ENCODE results near the gene ST3GAL3.
"Not testable (repeated sequence)": the region's sequence is repeated elsewhere in the genome, so short reads cannot be mapped to it uniquely, and the experiment has no call there.

ST3GAL3 gene

DNA sequence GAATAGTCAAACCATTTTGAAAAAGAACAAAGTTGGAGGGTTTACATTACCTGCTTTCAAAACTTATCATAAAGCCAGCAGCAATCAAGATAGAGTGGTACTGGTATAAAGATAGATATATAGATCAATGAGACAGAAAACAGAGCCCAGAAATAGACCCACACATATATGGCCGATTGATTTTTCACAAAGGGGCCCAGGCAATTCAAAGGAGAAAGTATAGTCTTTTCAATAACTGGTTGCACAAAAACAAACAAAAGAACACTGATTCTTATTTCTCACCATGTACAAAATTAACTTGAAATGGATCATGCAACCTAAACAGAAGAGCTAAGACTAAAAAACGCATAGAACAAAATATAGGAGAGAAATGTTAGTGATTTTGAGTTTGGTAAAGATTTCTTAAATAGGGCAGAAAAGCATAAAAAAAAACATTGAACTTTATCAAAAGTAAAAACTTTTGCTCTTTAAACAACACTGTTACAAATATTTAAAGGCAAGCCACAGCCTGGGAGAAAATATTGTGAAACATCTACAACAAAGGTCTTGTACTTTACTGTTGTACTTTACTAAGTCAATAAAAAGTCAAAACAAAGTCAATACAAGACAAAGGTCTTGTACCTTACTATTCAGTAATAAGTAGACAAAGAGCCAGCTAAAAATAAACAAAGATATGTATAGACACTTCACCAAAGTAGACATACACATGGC, 50.2 kb downstream of the ST3GAL3 start:
- DNase-seq (ENCODE audit: low read depth in 2 of 2) = no peak

DNA sequence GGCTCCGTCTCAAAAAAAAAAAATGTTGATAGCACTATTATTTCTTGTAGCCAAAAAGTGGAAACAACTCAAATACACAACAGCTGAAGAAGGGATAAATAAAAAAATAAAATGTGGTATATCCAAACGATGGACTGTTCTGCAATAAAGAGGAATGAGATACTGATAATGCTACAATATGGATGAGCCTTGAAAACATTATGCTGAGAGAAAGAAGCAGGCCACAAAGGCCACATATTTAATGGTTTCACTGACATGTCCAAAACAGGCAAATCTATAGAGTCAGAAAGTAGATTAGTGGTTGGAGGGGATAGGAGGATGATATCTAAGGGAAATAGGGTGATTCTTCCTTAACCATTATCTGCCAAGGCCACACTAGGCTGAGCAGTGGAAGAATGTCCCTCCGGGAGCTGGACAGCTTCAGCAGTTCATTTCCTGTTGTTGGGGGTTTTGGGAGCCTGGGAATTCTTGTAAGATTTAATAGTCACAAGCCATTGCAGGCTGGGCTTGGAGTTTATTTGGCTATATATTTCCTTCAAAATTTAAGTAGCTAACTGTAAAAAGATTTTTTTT, 53.5 kb downstream of the ST3GAL3 start:
- DNase-seq (ENCODE audit: low read depth in 2 of 2) = no peak

- peak; percentile 74 to 75 for DNase-seq (ENCODE audit: low read depth in 2 of 2)
Measured at GRCh38 chr1:43763497-43763973, 56.2 kb downstream of the ST3GAL3 start.

DNA sequence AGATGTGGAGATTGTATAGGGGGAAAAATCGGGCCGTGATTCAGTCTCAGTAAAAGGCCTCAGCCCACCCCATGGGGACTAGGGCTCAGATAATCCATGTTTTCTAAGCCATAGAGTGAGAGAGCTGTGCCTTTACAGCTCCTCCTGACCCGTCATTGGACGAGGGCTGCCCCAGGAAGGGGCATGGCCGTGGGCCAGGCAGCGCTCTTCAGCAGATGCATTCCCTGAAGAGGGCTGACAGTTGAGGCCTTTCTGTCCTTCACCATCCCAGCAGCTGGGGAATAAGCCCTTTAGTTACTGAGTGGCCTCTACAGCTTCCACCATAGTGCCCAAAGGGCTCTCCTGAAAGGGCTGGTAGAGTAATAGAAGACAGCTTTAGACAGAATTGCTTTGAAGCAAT, 57.2 kb downstream of the ST3GAL3 start:
- DNase-seq (ENCODE audit: low read depth in 2 of 2) = no peak

DNA sequence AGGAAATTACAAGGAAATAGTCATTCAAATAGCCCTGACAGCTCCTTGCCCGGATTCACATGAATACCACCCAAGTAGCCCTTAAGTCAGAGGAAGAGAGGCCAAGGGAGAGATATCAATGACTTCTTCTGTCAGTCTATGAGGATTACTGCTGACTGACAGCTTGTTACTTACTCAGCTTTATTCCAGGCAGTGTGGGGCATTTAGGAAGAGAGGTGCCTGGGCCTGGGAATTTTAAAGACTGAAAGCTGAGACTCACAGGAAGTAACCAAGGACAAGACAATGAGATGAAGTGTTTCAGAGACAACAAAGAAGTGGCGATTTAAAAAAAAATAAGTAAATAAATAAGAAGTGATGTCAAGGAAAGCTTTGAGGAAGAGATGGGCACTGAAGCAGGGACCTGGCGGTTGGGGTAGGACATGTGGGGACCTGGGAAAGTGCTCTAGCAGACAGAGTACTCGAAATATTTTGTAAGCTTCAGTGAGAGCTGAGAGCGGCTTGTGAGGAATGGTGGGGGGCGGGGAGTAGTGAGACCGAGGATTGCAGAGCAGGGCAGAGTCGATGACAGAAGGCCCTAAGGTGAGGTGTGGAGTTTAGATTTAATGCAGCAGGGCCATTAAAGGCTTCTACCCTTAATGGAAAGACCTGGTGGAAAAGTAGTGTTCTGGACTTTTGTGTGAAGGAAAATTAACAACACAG, 58.9 kb downstream of the ST3GAL3 start:
- DNase-seq (ENCODE audit: low read depth in 2 of 2) = no peak

- peak in 1 of 2 experiments; percentile 8 for DNase-seq (ENCODE audit: low read depth in 2 of 2)
Measured at GRCh38 chr1:43766818-43767525, 59.6 kb downstream of the ST3GAL3 start.

GRCh38 chr1:43768168-43768567, 60.8 kb downstream of the ST3GAL3 start:
- DNase-seq (ENCODE audit: low read depth in 2 of 2) = no peak

- DNase-seq (ENCODE audit: low read depth in 2 of 2) = no peak
Measured at GRCh38 chr1:43769350-43769908, 62.1 kb downstream of the ST3GAL3 start.

DNA sequence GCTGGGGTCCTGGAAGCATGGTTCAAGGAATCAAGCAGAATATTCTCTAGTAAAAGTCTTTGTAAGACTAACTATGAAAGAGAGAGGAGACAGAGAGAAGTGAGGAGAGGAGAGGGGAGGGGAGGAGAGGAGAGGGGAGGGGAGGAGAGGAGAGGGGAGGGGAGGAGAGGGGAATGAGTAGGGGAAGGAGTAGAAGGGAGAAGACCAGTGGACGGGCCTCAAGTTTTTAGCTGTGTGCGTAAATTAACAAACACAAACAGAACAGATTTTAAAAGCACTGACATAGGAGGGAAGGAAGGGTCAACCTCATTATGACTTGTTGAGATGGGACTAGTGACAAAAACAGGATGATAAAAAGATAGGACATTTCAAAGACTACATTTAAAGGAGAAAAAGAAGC, 62.8 kb downstream of the ST3GAL3 start:
- DNase-seq (ENCODE audit: low read depth in 2 of 2) = no peak

DNA sequence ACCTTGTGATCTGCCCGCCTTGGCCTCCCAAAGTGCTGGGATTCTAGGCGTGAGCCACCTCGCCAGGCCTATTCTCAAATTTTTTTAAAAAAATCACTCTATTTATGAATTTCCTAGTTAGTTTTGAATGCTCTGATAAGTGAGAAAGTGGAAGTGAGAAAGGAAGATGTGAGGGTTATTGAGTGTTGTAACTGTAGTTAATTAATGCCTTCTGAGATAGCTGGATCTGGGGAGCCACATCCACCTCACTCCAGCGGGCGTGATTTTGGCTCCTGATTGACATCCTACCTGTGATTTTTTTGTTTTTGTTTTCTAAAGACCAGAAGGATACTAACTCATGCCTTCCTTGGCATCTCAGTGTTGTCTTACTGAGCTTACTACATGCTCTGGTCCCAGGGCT, 65.6 kb downstream of the ST3GAL3 start:
- no peak for DNase-seq (ENCODE audit: low read depth in 2 of 2)

- no peak for DNase-seq (ENCODE audit: low read depth in 2 of 2)
Measured at GRCh38 chr1:43773821-43774220, 66.5 kb downstream of the ST3GAL3 start.

- DNase-seq (ENCODE audit: low read depth in 2 of 2) = peak in 1 of 2 experiments; percentile 19
Measured at GRCh38 chr1:43774359-43774758, 67.0 kb downstream of the ST3GAL3 start.

- no peak for DNase-seq (ENCODE audit: low read depth in 2 of 2)
Measured at GRCh38 chr1:43776043-43776761, 68.9 kb downstream of the ST3GAL3 start.

- DNase-seq (ENCODE audit: low read depth in 2 of 2) = not testable (repeated sequence)
Measured at GRCh38 chr1:43777916-43778315, 70.6 kb downstream of the ST3GAL3 start.

- no peak for DNase-seq (ENCODE audit: low read depth in 2 of 2)
Measured at GRCh38 chr1:43779266-43779665, 71.9 kb downstream of the ST3GAL3 start.

DNA sequence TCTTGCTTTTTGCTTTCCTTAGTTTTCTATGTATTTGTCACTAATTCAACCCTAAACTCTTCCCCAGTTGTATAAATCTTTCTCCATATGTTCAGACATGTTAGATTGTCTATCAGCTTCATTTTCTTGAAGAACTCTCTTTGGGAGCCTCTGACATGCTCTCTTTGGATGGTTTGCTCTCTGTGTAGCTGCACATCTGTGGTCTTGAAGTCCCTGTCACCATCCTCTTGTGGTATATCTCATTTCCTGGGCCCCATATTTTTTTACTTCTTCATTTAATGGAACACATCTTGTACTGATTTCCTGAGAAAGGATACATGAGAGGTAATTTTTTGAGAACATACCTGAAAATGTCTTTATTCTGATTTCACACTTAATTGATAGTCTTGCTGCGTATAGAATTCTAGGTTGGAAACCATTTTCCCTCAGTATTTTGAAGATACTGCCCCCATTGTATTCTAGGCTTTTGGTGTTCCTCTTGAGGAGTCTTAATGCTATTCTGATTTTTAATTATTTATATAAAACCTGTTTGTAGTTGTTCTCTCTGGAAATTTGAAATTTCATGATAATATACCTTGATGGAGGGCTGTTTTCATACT, 72.6 kb downstream of the ST3GAL3 start:
- DNase-seq (ENCODE audit: low read depth in 2 of 2) = no peak

DNA sequence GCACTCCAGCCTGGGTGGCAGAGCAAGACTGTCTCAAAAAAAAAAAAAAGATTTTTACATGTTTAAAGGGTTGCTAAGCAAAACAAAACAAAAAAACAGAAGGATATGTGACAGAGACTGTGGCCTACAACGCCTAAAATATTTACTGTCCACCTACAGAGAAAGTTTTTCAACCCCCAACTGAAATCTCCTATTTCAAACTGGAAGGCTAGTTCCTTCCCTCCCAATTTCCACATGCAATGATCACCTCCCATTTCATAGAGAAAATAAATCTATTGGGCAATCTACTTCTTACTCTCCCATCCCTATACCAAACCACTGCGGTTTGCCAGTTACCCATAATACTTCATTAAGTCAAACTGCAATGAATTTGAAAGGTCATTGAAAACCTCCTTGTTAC, 74.2 kb downstream of the ST3GAL3 start:
- no peak for DNase-seq (ENCODE audit: low read depth in 2 of 2)

GRCh38 chr1:43783096-43783670, 75.8 kb downstream of the ST3GAL3 start:
- no peak for DNase-seq (ENCODE audit: low read depth in 2 of 2)

GRCh38 chr1:43783671-43784205, 76.4 kb downstream of the ST3GAL3 start:
- DNase-seq (ENCODE audit: low read depth in 2 of 2) = no peak

All from fibroblast of skin of left biceps (primary cell).